H7 (cell line): ENCODE data around the gene OVOL2. TPM values are rescaled to one million over a fixed set of nuclear protein-coding genes. Genes with fewer than 3 reads are reported as not detected.
"Not testable (repeated sequence)": the region's sequence is repeated elsewhere in the genome, so short reads cannot be mapped to it uniquely, and the experiment has no call there.

ENCODE experiments used
- DNase-seq: peaks from one replicate; pipeline ENCODE4 v3.0.0; 2012
- H3K27me3 ChIP-seq: 2 replicates; pipeline ENCODE4 v1.6.0; 2011; ENCODE audit warnings: mild to moderate bottlenecking, low read length; ENCODE audit not compliant: control insufficient read depth, insufficient read depth
- H3K36me3 ChIP-seq: replicated peaks from 2 replicates; pipeline ENCODE4 v1.5.1; 2011; ENCODE audit warnings: low read length; ENCODE audit not compliant: control insufficient read depth, insufficient read depth
- H3K4me3 ChIP-seq: 2 replicates; pipeline ENCODE4 v1.5.1; 2011; ENCODE audit warnings: low read depth, mild to moderate bottlenecking, control low read depth, low read length, moderate library complexity; ENCODE audit not compliant: insufficient read depth
- total RNA-seq: library from RNA; depleted of rRNA; stranded (reverse); fragments of >200 nt; shearing (Covaris generic); gene quantifications from 2 replicates; pipeline ENCODE4 v1.2.3, GENCODE V29; 2014

Gene OVOL2
- total RNA-seq, 1 experiment from 2014 or later, result 3.3 TPM

GRCh38 chr20:18041462-18041861 is 16.3 kb downstream of the OVOL2 start:
- H3K27me3 ChIP-seq, result no peaks in the 10 kb centered on the region
- H3K36me3 ChIP-seq, result peaks cover 6% of the 10 kb centered on the region
- no peak overlapping the region for H3K4me3 ChIP-seq
- no peak for DNase-seq

DNA sequence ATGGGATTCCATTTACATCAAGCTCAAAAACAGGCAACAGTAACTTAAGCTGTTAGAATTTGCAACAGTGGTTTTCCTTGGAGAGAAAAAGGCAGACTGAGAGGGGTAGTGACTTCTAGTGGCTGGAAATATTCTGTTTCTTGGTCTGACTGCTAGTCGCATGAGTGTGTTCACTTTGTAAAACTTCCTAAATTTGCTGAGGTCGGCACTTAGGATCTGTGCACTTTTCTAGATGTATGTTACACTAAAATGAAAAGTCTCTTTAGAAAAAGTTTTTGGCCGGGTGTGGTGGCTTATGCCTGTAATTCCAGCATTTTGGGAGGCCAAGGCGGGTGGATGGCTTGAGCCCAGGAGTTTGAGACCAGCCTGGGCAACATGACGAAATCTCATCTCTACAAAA is 18.7 kb downstream of the OVOL2 start:
- Histone ChIP-seq H3K27me3 (no peaks in the 10 kb centered on the region), H3K4me3 (no peak overlapping the region), H3K36me3 (peaks cover 5% of the 10 kb centered on the region)
- DNase-seq, result no peak

DNA sequence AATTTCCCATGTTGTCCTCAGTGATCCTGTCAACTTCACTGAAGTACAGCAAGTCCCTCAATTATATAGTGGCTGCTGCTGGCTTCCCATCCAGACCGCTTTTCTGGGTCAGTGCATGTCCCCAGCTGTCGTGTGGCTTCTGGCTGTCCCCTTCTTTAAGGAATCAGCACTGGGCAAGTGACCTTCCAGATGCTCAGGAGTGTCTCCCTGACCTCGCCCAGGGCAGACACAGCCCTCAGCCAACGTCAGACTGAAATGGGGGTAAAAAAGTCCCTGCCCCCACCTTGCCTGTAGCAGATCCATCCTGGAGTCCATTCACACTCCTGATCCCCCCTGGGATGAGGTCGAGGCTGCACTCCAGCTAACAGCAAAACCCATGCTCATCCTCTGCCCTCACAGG is 23.7 kb downstream of the OVOL2 start:
- DNase-seq, result no peak

GRCh38 chr20:18032977-18033892 is 24.5 kb downstream of the OVOL2 start:
- H3K4me3 ChIP-seq, result no peak overlapping the region
- peak; percentile 71 for DNase-seq
- H3K27me3 ChIP-seq, result no peaks in the 10 kb centered on the region
- H3K36me3 ChIP-seq, result peaks cover 2% of the 10 kb centered on the region

More for the DNA sequence above, 23.7 kb downstream of the OVOL2 start:
- Histone ChIP-seq H3K36me3 (peaks cover 2% of the 10 kb centered on the region), H3K4me3 (no peak overlapping the region), H3K27me3 (no peaks in the 10 kb centered on the region)

- H3K36me3 ChIP-seq, result no peaks in the 10 kb centered on the region
- no peak for DNase-seq
- no peak overlapping the region for H3K4me3 ChIP-seq
- H3K27me3 ChIP-seq, result no peaks in the 10 kb centered on the region
These were observed 25.7 kb downstream of the OVOL2 start for GRCh38 chr20:18031888-18032509.

DNA sequence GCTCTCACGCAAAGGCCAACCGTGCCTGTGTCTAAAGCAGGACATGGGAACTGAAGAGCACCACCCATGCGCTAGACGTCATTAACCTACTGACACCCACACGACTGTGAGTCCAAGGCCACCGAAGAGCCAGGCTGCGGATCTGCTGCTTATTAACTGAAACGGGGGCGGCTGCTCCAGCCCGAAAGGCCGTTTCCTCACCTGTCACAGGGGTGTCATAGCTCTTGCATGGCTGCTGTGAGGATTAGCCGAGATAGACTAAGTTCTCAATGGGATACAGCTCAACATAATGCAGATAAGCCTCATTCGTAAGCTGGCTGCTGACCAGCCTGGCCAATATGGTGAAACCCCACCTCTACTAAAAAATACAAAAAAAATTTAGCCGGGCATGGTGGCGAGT is 26.7 kb downstream of the OVOL2 start:
- Histone ChIP-seq H3K36me3 (no peaks in the 10 kb centered on the region), H3K4me3 (no peak overlapping the region), H3K27me3 (no peaks in the 10 kb centered on the region)
- no peak for DNase-seq

DNA sequence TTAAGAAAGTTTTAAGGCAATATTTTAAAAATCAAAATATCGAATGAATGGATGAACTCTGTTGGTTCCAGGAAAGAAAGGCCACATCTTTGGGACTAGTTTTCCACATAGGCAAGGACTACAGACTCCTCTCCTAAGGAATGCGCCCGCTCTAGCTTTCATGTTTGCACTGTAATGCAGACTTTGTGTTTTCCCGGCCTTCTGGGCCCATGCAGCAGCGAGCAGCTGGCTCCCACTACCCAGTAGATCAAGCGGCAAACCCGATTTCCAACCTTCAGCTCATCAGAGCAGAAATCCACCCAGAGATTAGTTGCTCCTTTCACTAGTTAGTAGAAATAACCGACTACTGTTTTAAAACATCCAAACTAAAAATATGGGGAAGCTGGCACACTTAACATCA is 27.7 kb downstream of the OVOL2 start:
- Histone ChIP-seq H3K4me3 (no peak overlapping the region), H3K27me3 (no peaks in the 10 kb centered on the region), H3K36me3 (no peaks in the 10 kb centered on the region)
- DNase-seq, result no peak

DNA sequence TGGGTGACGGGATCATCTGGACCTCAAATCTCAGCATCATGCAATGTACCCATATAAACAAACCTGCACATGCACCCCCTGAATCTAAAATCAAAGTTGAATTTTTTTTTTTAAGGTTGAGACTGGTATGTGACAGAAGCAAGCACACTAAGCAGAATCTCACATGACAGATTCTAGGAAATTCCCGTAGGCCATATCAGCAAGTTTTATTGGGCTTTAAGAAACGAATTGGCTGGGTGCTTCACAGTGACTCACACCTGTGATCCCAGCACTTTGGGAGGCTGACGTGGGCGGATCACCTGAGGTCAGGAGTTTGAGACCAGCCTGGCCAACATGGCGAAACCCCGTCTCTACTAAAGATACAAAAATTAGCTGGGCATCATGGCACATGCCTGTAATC is 30.7 kb downstream of the OVOL2 start:
- H3K4me3 ChIP-seq, result not testable (repeated sequence)

DNA sequence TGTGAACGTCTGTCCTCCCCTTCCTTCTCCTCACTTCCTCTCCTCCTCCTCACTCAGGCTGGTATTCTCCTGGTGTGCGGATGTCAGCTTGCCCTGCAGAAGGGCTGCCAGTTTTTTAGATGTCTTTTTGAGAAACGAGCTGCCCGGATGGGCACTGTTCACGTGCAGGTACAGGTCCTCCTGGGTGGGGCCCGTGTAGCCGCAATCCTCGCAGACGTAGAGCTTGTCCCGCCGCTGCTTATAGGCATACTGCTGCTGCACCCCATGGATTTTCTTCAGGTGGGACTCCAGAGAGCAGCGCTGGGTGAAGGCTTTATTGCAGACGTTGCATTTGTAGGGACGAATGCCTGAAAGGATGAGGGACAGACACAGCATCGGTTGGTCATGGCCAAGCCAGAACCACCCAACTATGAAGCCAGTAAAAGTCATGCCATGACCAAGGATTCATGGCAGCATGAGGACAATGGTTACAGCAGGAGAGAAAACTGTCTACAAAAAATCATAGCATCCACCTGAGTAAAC is 33.0 kb downstream of the OVOL2 start:
- no peak for DNase-seq
- Histone ChIP-seq H3K36me3 (peaks cover 14% of the 10 kb centered on the region), H3K27me3 (no peaks in the 10 kb centered on the region), H3K4me3 (no peak overlapping the region)

More for the DNA sequence above, 30.7 kb downstream of the OVOL2 start:
- DNase-seq, H3K27me3 ChIP-seq: not testable (repeated sequence)
- H3K36me3 ChIP-seq, result peaks cover 12% of the 10 kb centered on the region

DNA sequence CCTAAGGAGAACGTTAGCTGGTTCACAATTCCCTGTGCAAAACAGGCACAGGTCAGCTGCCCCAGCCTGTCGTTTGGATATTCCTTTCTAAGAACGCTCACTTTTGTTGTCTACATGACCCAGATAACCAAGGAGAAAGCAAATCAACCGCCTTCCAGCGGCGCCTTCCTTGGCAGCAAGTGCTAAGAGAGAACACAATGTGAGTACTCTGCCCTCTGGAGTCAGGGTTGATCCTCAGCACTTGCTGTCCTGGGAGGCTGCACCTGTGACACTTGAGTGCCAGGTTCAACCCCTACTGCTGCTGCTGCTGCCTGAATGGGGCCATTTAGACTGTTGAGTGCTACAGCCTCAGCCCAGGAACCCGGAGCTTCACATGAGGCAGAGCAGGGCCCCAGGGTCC is 36.8 kb downstream of the OVOL2 start:
- DNase-seq, result no peak
- peaks cover 14% of the 10 kb centered on the region for H3K36me3 ChIP-seq
- no peaks in the 10 kb centered on the region for H3K27me3 ChIP-seq
- H3K4me3 ChIP-seq, result no peak overlapping the region

DNA sequence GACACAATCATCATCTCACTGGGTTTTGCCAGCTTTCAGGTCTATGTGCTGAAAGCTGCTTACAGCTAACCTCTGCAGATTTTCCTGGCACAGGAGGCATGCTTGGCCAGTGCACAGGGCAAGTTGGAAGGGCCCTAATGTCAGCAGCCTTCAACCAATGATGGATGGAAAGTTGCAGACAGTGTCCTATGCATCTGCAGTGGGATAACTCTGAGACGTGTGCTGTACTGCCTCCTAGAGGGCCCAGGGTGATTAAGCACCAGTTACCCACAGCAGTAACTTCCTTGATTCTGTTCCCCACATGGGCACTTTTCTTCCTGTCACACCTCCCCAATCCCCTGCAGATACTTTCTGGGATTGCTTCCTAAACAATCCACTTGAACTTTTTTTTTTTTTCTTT is 38.6 kb downstream of the OVOL2 start:
- DNase-seq, result peak; percentile 83
- Histone ChIP-seq H3K27me3 (no peaks in the 10 kb centered on the region), H3K4me3 (no peak overlapping the region), H3K36me3 (peaks cover 11% of the 10 kb centered on the region)

GRCh38 chr20:18018100-18018499 is 39.6 kb downstream of the OVOL2 start:
- Histone ChIP-seq H3K4me3 (no peak overlapping the region), H3K27me3 (no peaks in the 10 kb centered on the region), H3K36me3 (peaks cover 8% of the 10 kb centered on the region)
- DNase-seq, result no peak

DNA sequence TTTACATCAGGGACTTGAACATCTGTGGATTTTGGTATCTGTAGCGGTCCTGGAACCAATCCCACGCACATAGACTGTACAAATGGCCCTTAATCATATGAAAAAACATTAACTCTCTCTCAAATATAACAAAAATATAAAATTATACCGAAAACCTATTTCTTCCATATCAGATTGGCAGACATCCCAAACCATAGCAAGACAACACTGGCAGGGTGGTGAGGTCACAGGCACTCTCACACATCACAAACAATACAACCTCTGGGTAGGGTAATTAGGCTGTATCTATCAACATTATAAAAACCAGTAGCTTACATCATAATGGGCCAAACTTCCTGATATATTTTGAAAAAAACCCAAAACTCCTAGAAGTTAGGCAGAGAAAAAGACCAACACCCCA is 40.9 kb downstream of the OVOL2 start:
- H3K36me3 ChIP-seq, result peaks cover 2% of the 10 kb centered on the region
- no peaks in the 10 kb centered on the region for H3K27me3 ChIP-seq
- DNase-seq, result no peak
- no peak overlapping the region for H3K4me3 ChIP-seq

- no peak for DNase-seq
- Histone ChIP-seq H3K27me3 (no peaks in the 10 kb centered on the region), H3K4me3 (no peak overlapping the region), H3K36me3 (no peaks in the 10 kb centered on the region)
These were observed 43.3 kb downstream of the OVOL2 start for GRCh38 chr20:18014411-18014810.

- Histone ChIP-seq H3K4me3 (no peak overlapping the region), H3K27me3 (no peaks in the 10 kb centered on the region), H3K36me3 (no peaks in the 10 kb centered on the region)
- DNase-seq, result no peak
These were observed 44.8 kb downstream of the OVOL2 start for GRCh38 chr20:18012901-18013300.
